GM23338 (cell line): ENCODE data around the gene NLRP14. TPM values are rescaled to one million over a fixed set of nuclear protein-coding genes. Genes with fewer than 3 reads are reported as not detected.

Experiments used
- ATAC-seq: fragments of 200-7000 bp; cut with Tn5 transposase; 3 replicates; pipeline ENCODE4 v1.9.1; 2020
- DNase-seq: peaks from one replicate; pipeline ENCODE4 v3.0.0-alpha.2; 2015; ENCODE audit warnings: low spot score
- H2AFZ ChIP-seq: fragments of 200-600 bp; sonication (generic); 2 replicates; pipeline ENCODE4 v1.8.0; 2016; ENCODE audit warnings: antibody characterized with exemption, mild to moderate bottlenecking, moderate library complexity
- H3F3A ChIP-seq: fragments of 200-600 bp; sonication (generic); replicated peaks from 2 replicates; pipeline ENCODE4 v1.8.0; 2017; ENCODE audit warnings: antibody characterized with exemption, mixed run types, low read depth
- H3K27ac ChIP-seq: fragments of 200-600 bp; sonication (generic); 2 replicates; pipeline ENCODE4 v1.6.1; 2016; ENCODE audit warnings: low read depth
- H3K27me3 ChIP-seq: fragments of 200-600 bp; sonication (generic); 2 replicates; pipeline ENCODE4 v1.8.0; 2016; ENCODE audit warnings: mild to moderate bottlenecking, mixed run types, moderate library complexity; ENCODE audit not compliant: insufficient read depth
- H3K36me3 ChIP-seq: fragments of 200-600 bp; sonication (generic); 2 replicates; pipeline ENCODE4 v1.8.0; 2016; ENCODE audit warnings: mild to moderate bottlenecking; ENCODE audit not compliant: insufficient read depth
- H3K4me1 ChIP-seq: fragments of 200-600 bp; sonication (generic); 2 replicates; pipeline ENCODE4 v1.8.0; 2016; ENCODE audit warnings: mild to moderate bottlenecking, moderate library complexity; ENCODE audit not compliant: insufficient read depth
- H3K4me2 ChIP-seq: fragments of 200-600 bp; sonication (generic); 2 replicates; pipeline ENCODE4 v1.7.1; 2017; ENCODE audit warnings: mixed run types
- H3K4me3 ChIP-seq: fragments of 200-600 bp; sonication (generic); 2 replicates; pipeline ENCODE4 v1.6.1; 2016; ENCODE audit warnings: mixed run types
- H3K79me2 ChIP-seq: fragments of 200-600 bp; sonication (generic); replicated peaks from 2 replicates; pipeline ENCODE4 v1.8.0; 2017; ENCODE audit warnings: mild to moderate bottlenecking; ENCODE audit not compliant: insufficient read depth
- H3K9me2 ChIP-seq: fragments of 200-600 bp; sonication (generic); 2 replicates; pipeline ENCODE4 v1.8.0; 2017; ENCODE audit not compliant: insufficient read depth
- H4K20me1 ChIP-seq: fragments of 200-600 bp; sonication (generic); replicated peaks from 2 replicates; pipeline ENCODE4 v1.8.0; 2017; ENCODE audit warnings: mild to moderate bottlenecking; ENCODE audit not compliant: insufficient read depth
- H3K27ac Mint-ChIP-seq: 2 replicates; pipeline ENCODE4 v1.8.0; 2020; ENCODE audit warnings: inconsistent platforms, mild to moderate bottlenecking, moderate library complexity, mixed read lengths
- H3K27me3 Mint-ChIP-seq: 3 replicates; pipeline ENCODE4 v1.8.0; 2022; ENCODE audit warnings: low read depth, mild to moderate bottlenecking, moderate library complexity, mixed read lengths, inconsistent platforms; ENCODE audit not compliant: insufficient read depth, poor library complexity
- H3K36me3 Mint-ChIP-seq: 3 replicates; pipeline ENCODE4 v1.8.0; 2021; ENCODE audit warnings: low read depth, mild to moderate bottlenecking, inconsistent platforms, moderate library complexity, mixed read lengths
- H3K4me1 Mint-ChIP-seq: 3 replicates; pipeline ENCODE4 v1.8.0; 2020; ENCODE audit warnings: mild to moderate bottlenecking, inconsistent platforms, mixed read lengths
- H3K4me3 Mint-ChIP-seq: 3 replicates; pipeline ENCODE4 v1.8.0; 2021; ENCODE audit warnings: moderate library complexity, mild to moderate bottlenecking, inconsistent platforms, mixed read lengths
- H3K9me3 Mint-ChIP-seq: 3 replicates; pipeline ENCODE4 v1.8.0; 2020; ENCODE audit warnings: moderate library complexity, mild to moderate bottlenecking, inconsistent platforms, mixed read lengths
- CREB1 ChIP-seq: fragments of 250-450 bp; sonication (Bioruptor Pico); IDR thresholded peaks from 2 replicates; pipeline ENCODE4 v1.5.0; 2020; ENCODE audit warnings: low read depth, mild to moderate bottlenecking, moderate library complexity
- ETS1 ChIP-seq: IDR thresholded peaks from 2 replicates; pipeline ENCODE4 v1.6.1; 2016; ENCODE audit warnings: antibody characterized with exemption
- EZH2 ChIP-seq: fragments of 200-600 bp; sonication (generic); IDR thresholded peaks from one replicate; pipeline ENCODE4 v1.8.0; 2017; ENCODE audit warnings: antibody characterized with exemption, mild to moderate bottlenecking, low read depth; ENCODE audit not compliant: unreplicated experiment
- JUNB ChIP-seq: IDR thresholded peaks from one replicate; pipeline ENCODE4 v1.6.1; 2016; ENCODE audit warnings: antibody characterized with exemption; ENCODE audit not compliant: unreplicated experiment
- NANOG ChIP-seq: IDR thresholded peaks from 2 replicates; pipeline ENCODE4 v1.6.1; 2016; ENCODE audit warnings: antibody characterized with exemption, borderline replicate concordance
- POLR2AphosphoS5 ChIP-seq: IDR thresholded peaks from 2 replicates; pipeline ENCODE4 v1.6.1; 2016; ENCODE audit warnings: antibody characterized with exemption, low read depth
- REST ChIP-seq: IDR thresholded peaks from one replicate; pipeline ENCODE4 v1.6.1; 2018; ENCODE audit warnings: antibody characterized with exemption; ENCODE audit not compliant: unreplicated experiment
- STAT1 ChIP-seq: IDR thresholded peaks from one replicate; pipeline ENCODE4 v1.6.1; 2016; ENCODE audit warnings: antibody characterized with exemption; ENCODE audit not compliant: unreplicated experiment
- ZNF114 ChIP-seq: fragments of 250-450 bp; sonication (Bioruptor Pico); IDR thresholded peaks from 2 replicates; pipeline ENCODE4 v1.5.0; 2020; ENCODE audit warnings: mild to moderate bottlenecking, moderate library complexity
- ZNF331 ChIP-seq: fragments of 250-450 bp; sonication (Bioruptor Pico); IDR thresholded peaks from 2 replicates; pipeline ENCODE4 v1.5.0; 2020; ENCODE audit warnings: low read depth, mild to moderate bottlenecking, moderate library complexity
- polyA plus RNA-seq: library from polyadenylated mRNA; unstranded; fragments of >200 nt; fragmentation: Nextera tagmentation; extraction: Ambion mirVana; gene quantifications from 2 replicates; pipeline ENCODE4 v1.2.1, GENCODE V29; 2016
- total RNA-seq: library from RNA; depleted of rRNA; stranded (reverse); fragments of >200 nt; shearing (Covaris generic); gene quantifications from 2 replicates; pipeline ENCODE4 v1.2.3, GENCODE V29; 2014

The NLRP14 gene
- total and polyA plus RNA-seq, 2 experiments from 2014 or later: 0.10 TPM; not detected in 1

- no peak for TF ChIP-seq EZH2
- TF ChIP-seq ETS1: no peak
- TF ChIP-seq JUNB: no peak
- TF ChIP-seq ZNF331 (CRISPR knock-in tag): no peak
- TF ChIP-seq NANOG: no peak
- TF ChIP-seq REST: no peak
These were observed 4.3 kb upstream of the NLRP14 start (continued) for GRCh38 chr11:7016011-7016410.

- H3K9me3 Mint-ChIP-seq: no peaks in the 10 kb centered on the region; the same call in 2 of the 3 replicates
- DNase-seq (peak; percentile 60), ATAC-seq (peak; percentile 64)
- H3K4me1 Mint-ChIP-seq: peaks cover 10% of the 10 kb centered on the region; the same call in 1 of the 3 replicates
- H3K27ac Mint-ChIP-seq: peak overlapping the region; percentile 93
- no peaks in the 10 kb centered on the region for H3K36me3 ChIP-seq
- peak overlapping the region; percentile 98 for H3K4me3 ChIP-seq
- H3F3A ChIP-seq: no peaks in the 10 kb centered on the region
- H3K27me3 Mint-ChIP-seq: peaks cover 11% of the 10 kb centered on the region
- peak overlapping the region; percentile 100 for H2AFZ ChIP-seq
- H4K20me1 ChIP-seq: no peaks in the 10 kb centered on the region
- H3K27me3 ChIP-seq: peaks cover 7% of the 10 kb centered on the region; the same call in 1 of the 2 replicates
- peaks cover 9% of the 10 kb centered on the region; the same call in 1 of the 2 replicates for H3K4me1 ChIP-seq
- H3K36me3 Mint-ChIP-seq: no peaks in the 10 kb centered on the region
- no peaks in the 10 kb centered on the region for H3K79me2 ChIP-seq
- H3K27ac ChIP-seq: no peak overlapping the region
- H3K4me2 ChIP-seq: peak overlapping the region; percentile 95
- peak overlapping the region; percentile 93 for H3K4me3 Mint-ChIP-seq
- no peaks in the 10 kb centered on the region for H3K9me2 ChIP-seq
- TF ChIP-seq ZNF331 (CRISPR knock-in tag) (no peak), STAT1 (no peak), ETS1 (no peak), POLR2AphosphoS5 (no peak), EZH2 (no peak), CREB1 (no peak), NANOG (no peak), ZNF114 (CRISPR knock-in tag) (no peak), REST (no peak)
These were observed 638 bp upstream of the NLRP14 start for GRCh38 chr11:7019500-7020182.
